Right lobe of liver (tissue), 6 donors: ENCODE measurements around the gene P3H2. TPM values are rescaled to one million over a fixed set of nuclear protein-coding genes. Genes with fewer than 3 reads are reported as not detected.
A peak's percentile ranks its signal among the peaks of the same experiment; 100 is the strongest.

Experiments used
- ATAC-seq, 4 donors: fragments of 200-7000 bp; cut with Tn5 transposase; one replicate each; pipeline ENCODE4 v1.9.1; 2020; ENCODE audit warnings: mild to moderate bottlenecking in 4 of 4, moderate library complexity in 4 of 4
- DNase-seq, 3 donors: peaks; one replicate each; pipeline ENCODE4 v3.0.0-alpha.2; 2020
- H3K27ac ChIP-seq, 3 donors: fragments of 200-600 bp; one replicate each; pipeline ENCODE4 v1.8.0; 2022
- H3K27me3 ChIP-seq, 2 donors: fragments of 200-600 bp; one replicate each; pipeline ENCODE4 v1.8.0; 2022
- H3K36me3 ChIP-seq, 4 donors: fragments of 200-600 bp; sonication (generic) in 1 of 4; one replicate each; pipeline versions ENCODE4 v1.5.1 to v1.8.0; 2017 to 2022; ENCODE audit warnings: control low read depth in 1 of 4
- H3K4me1 ChIP-seq, 4 donors: fragments of 200-600 bp; sonication (generic) in 1 of 4; one replicate each; pipeline versions ENCODE4 v1.5.1 to v1.8.0; 2017 to 2022; ENCODE audit warnings: control low read depth in 1 of 4
- H3K4me3 ChIP-seq, 3 donors: fragments of 200-600 bp; one replicate each; pipeline ENCODE4 v1.8.0; 2022
- H3K9me3 ChIP-seq, 4 donors: fragments of 200-600 bp; sonication (generic) in 1 of 4; one replicate each; pipeline versions ENCODE4 v1.5.1 to v1.8.0; 2017 to 2022; ENCODE audit warnings: control low read depth in 1 of 4
- CTCF ChIP-seq, 4 donors: fragments of 200-600 bp in 3 of 4; fragments of 450-650 bp in 1 of 4; IDR thresholded peaks; one replicate each; pipeline versions ENCODE4 v1.5.1 to v1.8.0; 2016 to 2022; ENCODE audit warnings: antibody characterized with exemption in 4 of 4, mild to moderate bottlenecking in 2 of 4
- POLR2A ChIP-seq: fragments of 450-650 bp; IDR thresholded peaks from one replicate; pipeline ENCODE4 v1.6.1; 2017; ENCODE audit warnings: antibody characterized with exemption, mild to moderate bottlenecking
- WGBS: methylation state at CpG from one replicate; pipeline ENCODE4 v1.1.6; 2018; ENCODE audit warnings: low coverage, low lambda C conversion rate; ENCODE audit not compliant: insufficient coverage; ENCODE audit errors: missing lambda C conversion rate; 5-methylcytosine and 5-hydroxymethylcytosine counted together
- intact Hi-C, 2 donors: fragments of 100-400 bp; cut with DNase I; formaldehyde crosslinking; loops; one replicate each; pipeline versions ENCODE4 v1.11.2 to v1.14.1; 2022
- total RNA-seq, 6 experiments: library from RNA; depleted of rRNA in 2 of 6; stranded (reverse); fragments of >200 nt in 2 of 6; fragmentation: NEBNext Ultra II Directional in 3 of 6; extraction: Animal tissue kit (Norgen Biotek cat#: 25700) in 3 of 6; gene quantifications; one replicate each; pipeline versions ENCODE4 v1.1.0 to v1.2.4, GENCODE V29; 2016 to 2023
- donor health status: DM: no; HTN: yes; CAD: no.
- donor health status: DM: no; HTN: no; CAD: no.
- donor health status: DM: no; HTN: no; CAD: no.
- donor health status: DM: no; HTN: yes; CAD: no.
- donor health status: DM: no; HTN: yes; CAD: no.

The P3H2 gene
- total RNA-seq, 6 experiments from 2014 or later: 3.2 to 8.7 (median 6.5) TPM

GRCh38 chr3:190004656-190005055 is 116.0 kb downstream of the P3H2 start:
- no peaks in the 10 kb centered on the region for H3K27me3 ChIP-seq
- H3K4me1 ChIP-seq: no peaks in the 10 kb centered on the region
- TF ChIP-seq POLR2A: no peak
- H3K36me3 ChIP-seq: no peaks in the 10 kb centered on the region
- DNase-seq (no peak), ATAC-seq (no peak)
- WGBS: 60% methylated on average over 5 of the region's 5 CpGs
- no peaks in the 10 kb centered on the region for H3K9me3 ChIP-seq
- H3K27ac ChIP-seq: no peak overlapping the region
- no peak overlapping the region for H3K4me3 ChIP-seq
- intact Hi-C loops: no loop called here

- TF ChIP-seq POLR2A (no peak), CTCF (IDR thresholded peaks at IDR 0.05) (no peak)
- ATAC-seq (peak in 2 of 4 donors; percentile 53 to 55), DNase-seq (no peak)
- Histone ChIP-seq H3K36me3 (no peaks in the 10 kb centered on the region), H3K27me3 (no peaks in the 10 kb centered on the region), H3K27ac (no peak overlapping the region), H3K9me3 (no peaks in the 10 kb centered on the region), H3K4me1 (no peaks in the 10 kb centered on the region), H3K4me3 (no peak overlapping the region)
- 67% methylated on average over 1 of the region's 3 CpGs for WGBS
- intact Hi-C loops: no loop called here
These were observed 117.0 kb downstream of the P3H2 start for GRCh38 chr3:190003681-190004123.

GRCh38 chr3:190003068-190003467 is 117.6 kb downstream of the P3H2 start:
- 46% methylated on average over 3 of the region's 3 CpGs for WGBS
- TF ChIP-seq CTCF (IDR thresholded peaks at IDR 0.05) (no peak), POLR2A (no peak)
- Histone ChIP-seq H3K4me1 (no peaks in the 10 kb centered on the region), H3K27ac (no peak overlapping the region), H3K9me3 (no peaks in the 10 kb centered on the region), H3K4me3 (no peak overlapping the region), H3K27me3 (no peaks in the 10 kb centered on the region), H3K36me3 (no peaks in the 10 kb centered on the region)
- no peak for ATAC-seq
- intact Hi-C loops: no loop called here
- DNase-seq: no peak

- DNase-seq (no peak), ATAC-seq (no peak)
- H3K27ac ChIP-seq: no peak overlapping the region
- H3K4me1 ChIP-seq: no peaks in the 10 kb centered on the region
- H3K36me3 ChIP-seq: no peaks in the 10 kb centered on the region
- no peaks in the 10 kb centered on the region for H3K9me3 ChIP-seq
- TF ChIP-seq CTCF (IDR thresholded peaks at IDR 0.05) (no peak), POLR2A (no peak)
- 43% methylated on average over 3 of the region's 3 CpGs for WGBS
- no peaks in the 10 kb centered on the region for H3K27me3 ChIP-seq
- intact Hi-C loops: no loop called here
- no peak overlapping the region for H3K4me3 ChIP-seq
These were observed 119.3 kb downstream of the P3H2 start for GRCh38 chr3:190001426-190001825.

GRCh38 chr3:190000861-190001196 is 119.9 kb downstream of the P3H2 start:
- no peak overlapping the region for H3K4me3 ChIP-seq
- intact Hi-C loops: no loop called here
- TF ChIP-seq POLR2A: no peak
- no peak for TF ChIP-seq CTCF (IDR thresholded peaks at IDR 0.05)
- no peaks in the 10 kb centered on the region for H3K27me3 ChIP-seq
- H3K27ac ChIP-seq: no peak overlapping the region
- ATAC-seq (no peak), DNase-seq (no peak)
- WGBS: 24% methylated on average over 5 of the region's 5 CpGs
- H3K4me1 ChIP-seq: no peaks in the 10 kb centered on the region
- no peaks in the 10 kb centered on the region for H3K36me3 ChIP-seq
- H3K9me3 ChIP-seq: no peaks in the 10 kb centered on the region
